IPS-20b (cell line): ENCODE results near the gene MT1X.
"Not testable (repeated sequence)": the region's sequence is repeated elsewhere in the genome, so short reads cannot be mapped to it uniquely, and the experiment has no call there.

Source experiments
- H3K27ac ChIP-seq: one replicate; pipeline ENCODE4 v1.5.1; 2013; ENCODE audit warnings: low read length
- H3K27me3 ChIP-seq: 2 replicates; pipeline ENCODE4 v1.6.1; 2013; ENCODE audit warnings: mild to moderate bottlenecking, low read length, inconsistent platforms; ENCODE audit not compliant: insufficient read depth
- H3K36me3 ChIP-seq: 2 replicates; pipeline ENCODE4 v1.6.1; 2013; ENCODE audit warnings: low read depth, mild to moderate bottlenecking, inconsistent platforms, low read length, moderate library complexity; ENCODE audit not compliant: insufficient read depth
- H3K4me1 ChIP-seq: 2 replicates; pipeline ENCODE4 v1.6.1; 2013; ENCODE audit warnings: mild to moderate bottlenecking, control low read depth, inconsistent platforms, low read length, moderate library complexity; ENCODE audit not compliant: insufficient read depth
- H3K4me3 ChIP-seq: 2 replicates; pipeline ENCODE4 v1.5.1; 2013; ENCODE audit warnings: mild to moderate bottlenecking, low read length, inconsistent platforms
- H3K9ac ChIP-seq: 2 replicates; pipeline ENCODE4 v1.6.1; 2013; ENCODE audit warnings: low read depth, mild to moderate bottlenecking, inconsistent platforms, low read length, moderate library complexity
- H3K9me3 ChIP-seq: 2 replicates; pipeline ENCODE4 v1.6.1; 2013; ENCODE audit warnings: mild to moderate bottlenecking, low read depth, low read length, inconsistent platforms; ENCODE audit not compliant: insufficient read depth

Gene MT1X

DNA sequence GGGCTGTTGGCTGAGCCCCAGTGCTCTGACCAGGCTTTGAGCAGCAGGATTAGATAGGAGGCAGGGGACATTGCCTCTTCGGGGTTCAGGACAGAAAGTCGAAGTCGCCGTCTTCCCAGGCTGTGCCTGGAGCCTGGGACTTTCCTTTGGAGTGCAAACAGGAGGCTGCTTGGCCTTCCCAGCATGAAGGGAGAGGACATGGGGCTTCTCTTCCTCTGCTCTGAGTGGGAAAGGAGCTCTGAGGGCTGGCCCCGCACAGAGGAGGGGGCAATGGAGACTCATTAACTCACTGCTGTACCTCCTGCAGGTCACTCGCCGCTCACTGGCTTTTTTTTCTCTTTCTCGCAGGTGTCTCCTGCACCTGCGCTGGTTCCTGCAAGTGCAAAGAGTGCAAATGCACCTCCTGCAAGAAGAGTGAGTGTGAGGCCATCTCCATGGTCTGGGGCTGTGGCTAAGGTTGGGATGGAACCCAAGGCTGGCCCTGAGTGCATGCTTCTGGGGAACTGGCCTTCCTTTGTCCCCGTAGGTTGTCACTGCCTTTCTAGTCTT lies 23.9 kb upstream of the MT1X start:
- Histone ChIP-seq H3K36me3 (no peaks in the 10 kb centered on the region), H3K27ac (no peak overlapping the region), H3K9ac (peak overlapping the region; percentile 74; the same call in 1 of the 2 replicates), H3K27me3 (peaks cover 90% of the 10 kb centered on the region), H3K9me3 (no peaks in the 10 kb centered on the region), H3K4me3 (peak overlapping the region; percentile 86), H3K4me1 (no peaks in the 10 kb centered on the region)

DNA sequence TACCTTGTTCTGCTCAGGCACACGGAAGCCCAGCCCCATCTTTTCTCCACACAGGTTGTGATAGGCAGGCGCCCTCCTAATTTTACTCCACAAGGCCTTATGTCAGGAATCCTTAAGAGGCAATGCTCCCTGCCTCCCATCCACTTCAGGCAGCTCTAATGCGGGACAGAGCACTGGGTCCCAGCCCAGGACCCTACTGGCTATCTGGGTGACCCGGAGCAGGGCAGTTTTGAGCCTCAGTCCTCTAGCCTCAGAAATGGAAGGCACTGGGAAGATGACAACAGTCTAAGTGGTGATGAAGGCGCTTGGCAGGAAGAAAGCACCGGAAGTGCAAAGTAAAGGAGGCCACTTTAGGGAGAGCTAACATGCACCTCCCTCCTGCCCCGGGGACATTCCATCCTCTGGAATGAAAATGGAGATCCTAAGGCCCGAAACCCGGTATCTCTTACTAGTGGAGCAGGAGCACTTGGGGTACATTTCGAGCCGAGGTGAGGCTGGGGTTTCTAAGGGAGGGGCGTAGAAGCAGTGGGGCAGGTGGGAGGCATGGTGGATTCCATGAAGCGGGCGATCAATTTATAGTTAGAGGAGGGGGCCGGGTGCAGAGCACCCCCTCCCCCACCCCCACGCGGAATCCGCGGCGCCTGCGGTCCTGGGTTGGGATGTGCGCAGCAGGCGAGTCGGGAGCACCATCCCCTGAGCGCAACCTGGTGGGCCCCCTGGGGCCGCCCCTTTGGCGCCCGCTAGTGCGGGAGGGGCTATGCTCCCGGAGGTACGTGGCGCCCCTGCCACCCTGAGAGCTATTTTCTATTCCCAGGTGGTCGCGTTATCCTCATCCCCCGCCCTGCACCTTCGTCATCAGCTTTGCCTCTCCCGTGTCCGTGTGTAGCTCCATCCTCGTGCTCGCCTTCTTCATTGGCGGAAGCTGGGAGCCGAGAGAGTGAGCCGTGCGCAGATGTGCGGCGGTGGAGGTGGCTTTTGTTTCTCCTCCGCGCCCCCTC lies 19.6 kb upstream of the MT1X start:
- Histone ChIP-seq H3K4me3 (peak overlapping the region; percentile 60), H3K4me1 (peaks cover 3% of the 10 kb centered on the region; the same call in 1 of the 2 replicates), H3K9ac (no peak overlapping the region), H3K36me3 (no peaks in the 10 kb centered on the region), H3K9me3 (no peaks in the 10 kb centered on the region; the same call in 1 of the 2 replicates), H3K27me3 (peaks cover 100% of the 10 kb centered on the region), H3K27ac (no peak overlapping the region)

DNA sequence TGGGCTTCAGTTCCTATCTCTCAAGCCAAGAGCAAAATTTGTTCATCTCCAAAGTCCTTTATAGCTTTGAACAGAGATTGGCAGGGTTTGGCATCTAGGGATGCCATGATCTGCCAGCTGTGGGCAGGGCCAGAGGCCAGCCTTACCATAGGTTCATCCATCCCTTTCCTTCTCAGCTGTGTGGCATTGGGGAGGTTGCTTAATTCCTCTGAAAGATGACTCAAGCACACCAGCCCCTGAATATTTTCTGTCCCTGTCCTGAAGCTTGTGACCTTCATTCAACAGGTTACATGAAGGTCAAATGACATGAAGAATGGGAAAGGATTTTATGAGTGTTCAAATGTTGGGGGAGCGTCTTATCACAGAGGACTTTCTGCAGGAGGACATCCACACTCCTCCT lies 17.8 kb upstream of the MT1X start:
- Histone ChIP-seq H3K4me1 (peaks cover 5% of the 10 kb centered on the region; the same call in 1 of the 2 replicates), H3K9ac (no peak overlapping the region), H3K27me3 (peaks cover 100% of the 10 kb centered on the region)

DNA sequence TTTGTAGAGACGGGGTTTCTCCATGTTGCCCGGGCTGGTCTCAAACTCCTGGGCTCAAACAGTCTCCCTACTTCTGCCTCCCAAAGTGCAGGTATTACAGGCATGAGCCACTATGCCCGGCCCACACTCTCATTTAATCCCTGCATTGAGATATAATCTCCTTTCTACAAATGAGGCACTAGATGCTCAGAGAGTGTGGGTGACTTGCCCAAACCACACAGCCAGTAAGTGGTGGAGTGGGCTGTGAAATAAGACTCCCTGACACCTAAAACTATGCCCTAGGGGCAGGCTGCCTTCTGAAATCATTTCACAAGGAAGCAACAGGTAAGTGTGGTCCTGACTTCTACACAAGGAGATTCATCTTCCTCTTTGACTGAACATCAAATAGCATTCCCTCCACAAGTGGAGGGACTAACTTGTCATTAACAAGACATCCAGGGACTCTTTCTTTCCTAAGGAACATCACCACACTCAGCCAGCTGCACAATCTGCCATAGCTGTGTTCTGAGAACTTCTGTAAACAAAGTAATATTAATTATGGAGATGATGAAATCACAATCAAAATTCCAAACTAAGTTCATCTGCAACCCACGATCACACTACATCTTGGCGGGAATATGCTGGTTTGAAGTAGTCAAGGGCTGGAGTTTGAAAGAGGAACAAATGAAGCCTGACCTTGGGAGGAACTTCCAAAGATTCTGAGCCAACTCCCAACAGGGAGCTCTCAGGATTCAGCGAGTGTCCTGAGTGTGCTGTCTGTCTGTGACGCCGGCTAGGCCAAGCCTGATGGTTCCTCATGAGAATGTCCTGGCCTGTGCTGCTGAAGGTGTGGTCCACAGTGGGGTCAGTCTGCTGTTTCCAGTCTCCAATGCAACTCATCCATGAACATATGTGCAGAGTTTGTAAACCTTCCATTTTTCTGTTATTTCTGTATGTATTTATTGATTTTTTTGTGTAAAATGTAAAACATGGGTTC lies 16.7 kb upstream of the MT1X start:
- not testable (repeated sequence) for H3K9me3 ChIP-seq, H3K4me1 ChIP-seq, H3K4me3 ChIP-seq, H3K27ac ChIP-seq, H3K36me3 ChIP-seq, H3K9ac ChIP-seq
- H3K27me3 ChIP-seq = peaks cover 100% of the 10 kb centered on the region

More for the DNA sequence above, 17.8 kb upstream of the MT1X start:
- Histone ChIP-seq H3K27ac (no peak overlapping the region), H3K36me3 (no peaks in the 10 kb centered on the region), H3K4me3 (no peak overlapping the region), H3K9me3 (no peaks in the 10 kb centered on the region; the same call in 1 of the 2 replicates)

DNA sequence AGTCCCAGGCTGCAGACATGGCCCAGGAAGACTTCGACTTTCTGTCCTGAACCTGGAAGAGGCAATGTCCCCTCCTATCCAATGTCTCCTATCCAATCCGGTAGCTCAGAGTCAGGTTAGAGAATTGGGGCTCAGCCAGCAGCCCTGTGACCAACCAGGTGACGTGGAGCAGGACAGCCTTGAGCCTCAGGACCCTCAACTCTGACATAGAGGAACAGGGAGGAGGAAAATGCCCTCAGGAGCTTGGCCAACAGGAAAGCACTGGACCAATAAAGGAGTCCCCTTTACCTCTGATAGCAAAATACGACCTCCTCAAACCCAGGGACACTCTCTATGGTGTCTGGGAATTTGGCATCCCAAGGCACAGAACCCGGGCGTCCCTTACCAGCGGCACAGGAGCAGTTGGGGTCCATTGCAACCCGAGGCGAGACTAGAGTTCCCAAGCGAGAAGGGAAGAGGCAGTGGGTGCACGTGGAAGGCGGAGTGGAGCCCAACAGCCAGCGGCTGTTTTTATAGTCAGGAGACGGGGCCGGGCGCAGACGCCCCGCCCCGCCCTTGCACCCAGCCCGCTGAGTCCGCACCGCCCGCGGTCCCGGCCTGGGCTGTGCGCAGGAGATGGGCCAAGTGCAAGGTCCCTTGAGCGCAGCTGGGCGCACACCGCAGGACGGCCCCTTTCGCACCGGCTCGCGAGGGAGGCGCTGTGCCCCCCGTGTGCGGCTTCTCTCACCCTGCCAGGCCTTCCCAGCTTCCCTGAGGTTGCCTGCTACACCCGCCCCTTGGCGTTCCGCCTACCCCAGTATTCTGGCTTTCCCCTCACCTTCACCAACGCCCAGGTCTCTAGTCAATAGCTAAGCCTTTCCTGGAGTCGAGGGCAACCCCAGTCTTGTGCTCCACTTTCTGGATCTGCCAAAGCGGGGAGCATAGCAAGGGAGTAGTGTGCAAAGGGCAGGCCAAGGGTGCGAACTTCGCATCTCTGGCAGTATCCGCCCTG lies 14.4 kb upstream of the MT1X start, which contains the start of gene MT1G:
Gene MT1G (minus strand): TSS at position 485 of the 991 bp plus-strand sequence. CDS start 72 bp downstream, at position 413.
- Histone ChIP-seq H3K9me3 (no peaks in the 10 kb centered on the region; the same call in 1 of the 2 replicates), H3K36me3 (no peaks in the 10 kb centered on the region), H3K4me3 (peak within 1 kb of the TSS; percentile 59; the same call in 1 of the 2 replicates), H3K9ac (no peak within 1 kb of the TSS; the same call in 1 of the 2 replicates), H3K27me3 (peaks cover 100% of the 10 kb centered on the region), H3K27ac (no peak within 1 kb of the TSS), H3K4me1 (peaks cover 5% of the 10 kb centered on the region; the same call in 1 of the 2 replicates)

DNA sequence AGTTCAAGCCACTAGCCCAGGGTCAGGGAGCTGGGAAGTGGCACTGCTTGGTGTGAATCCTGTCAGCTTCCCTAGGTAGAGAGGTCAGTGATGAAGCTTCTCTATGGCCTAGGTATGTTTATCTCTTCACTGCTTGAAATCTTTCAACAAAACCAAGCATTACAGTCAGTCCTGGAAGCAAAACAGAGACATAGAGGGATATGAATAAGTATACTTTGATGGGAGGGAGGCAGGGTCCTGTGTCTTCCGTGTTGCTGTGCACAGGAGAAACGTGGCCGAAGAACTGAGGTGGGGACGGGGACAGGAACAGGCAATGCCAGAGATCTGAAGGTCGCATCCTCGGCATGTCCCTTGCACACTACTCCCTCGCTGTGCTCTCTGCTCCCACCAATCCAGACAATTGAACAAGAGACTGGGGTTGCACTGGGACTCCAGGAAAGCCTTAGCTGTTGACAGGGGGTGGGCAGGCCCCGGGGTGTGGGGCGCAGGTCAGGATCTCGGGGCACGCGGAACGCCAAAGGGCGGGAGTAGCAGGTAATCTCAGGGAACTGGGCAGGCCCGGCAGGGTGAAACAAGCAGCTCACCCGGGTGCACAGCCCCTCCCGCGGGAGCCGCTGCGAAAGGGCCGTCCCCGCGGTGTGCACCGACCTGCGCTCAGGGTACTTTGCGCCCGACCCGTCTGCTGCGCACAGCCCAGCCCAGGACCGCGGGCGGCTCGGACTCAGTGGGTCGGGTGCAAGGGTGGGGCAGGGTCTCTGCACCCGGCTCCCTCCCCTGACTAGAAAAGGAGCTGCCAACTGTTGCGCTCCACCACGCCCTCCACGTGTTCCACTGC lies 13.0 kb upstream of the MT1X start, which contains the start of gene MT1H:
Gene MT1H (plus strand): TSS at position 810 of the 835 bp plus-strand sequence. CDS start 71 bp downstream, outside the sequence.
- Histone ChIP-seq H3K4me1 (peaks cover 7% of the 10 kb centered on the region; the same call in 1 of the 2 replicates), H3K27me3 (peaks cover 100% of the 10 kb centered on the region), H3K9me3 (no peaks in the 10 kb centered on the region; the same call in 1 of the 2 replicates), H3K4me3 (peak within 1 kb of the TSS; percentile 48; the same call in 1 of the 2 replicates), H3K36me3 (no peaks in the 10 kb centered on the region), H3K27ac (no peak within 1 kb of the TSS), H3K9ac (no peak within 1 kb of the TSS)

DNA sequence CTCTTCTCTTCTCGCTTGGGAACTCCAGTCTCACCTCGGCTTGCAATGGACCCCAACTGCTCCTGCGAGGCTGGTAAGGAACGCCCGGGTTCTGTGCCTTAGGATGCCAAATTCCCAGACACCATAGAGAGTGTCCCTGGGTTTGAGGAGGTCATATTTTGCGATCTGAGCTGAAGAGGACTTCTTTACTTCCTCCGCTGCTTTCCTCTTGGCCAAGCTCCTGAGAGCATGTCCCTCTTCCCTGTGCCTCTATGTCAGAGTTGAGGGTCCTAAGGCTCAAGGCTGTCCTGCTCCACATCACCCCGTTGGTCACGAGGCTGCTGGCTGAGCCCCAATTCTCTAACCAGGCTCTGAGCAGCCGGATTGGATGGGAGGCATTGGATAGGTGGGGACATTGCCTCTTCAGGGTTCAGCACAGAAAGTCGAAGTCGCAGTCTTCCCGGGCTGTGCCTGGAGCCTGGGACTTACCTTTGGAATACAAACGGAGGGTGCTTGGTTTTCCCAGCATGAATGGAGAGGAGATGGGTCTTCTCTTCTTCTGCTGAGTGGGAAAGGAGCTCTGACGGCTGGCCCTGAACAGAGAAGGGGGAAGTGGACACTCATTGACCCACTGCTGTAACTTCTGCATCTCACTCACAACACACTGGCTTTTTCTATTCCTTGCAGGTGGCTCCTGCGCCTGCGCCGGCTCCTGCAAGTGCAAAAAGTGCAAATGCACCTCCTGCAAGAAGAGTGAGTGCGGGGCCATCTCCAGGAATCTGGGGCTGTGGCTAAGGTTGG lies 12.2 kb upstream of the MT1X start:
- Histone ChIP-seq H3K4me3 (peak overlapping the region; percentile 48; the same call in 1 of the 2 replicates), H3K27me3 (peaks cover 100% of the 10 kb centered on the region), H3K36me3 (no peaks in the 10 kb centered on the region), H3K9me3 (no peaks in the 10 kb centered on the region; the same call in 1 of the 2 replicates), H3K4me1 (peaks cover 8% of the 10 kb centered on the region), H3K9ac (no peak overlapping the region), H3K27ac (no peak overlapping the region)

DNA sequence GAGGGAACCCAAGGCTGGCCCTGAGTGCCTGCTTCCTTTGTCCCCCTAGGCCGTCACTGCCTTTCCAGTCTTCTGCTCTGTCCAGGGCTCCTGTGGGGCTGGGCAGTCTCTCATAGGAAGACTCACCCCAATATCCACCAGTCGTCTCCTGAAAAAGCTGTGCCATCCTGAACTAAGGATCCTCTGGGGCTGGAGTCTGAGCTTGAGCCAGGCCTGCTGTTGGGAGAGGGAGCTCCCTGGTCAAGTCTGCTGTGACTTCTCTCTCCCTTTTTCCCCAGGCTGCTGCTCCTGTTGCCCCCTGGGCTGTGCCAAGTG lies 11.7 kb upstream of the MT1X start:
- Histone ChIP-seq H3K4me1 (peaks cover 11% of the 10 kb centered on the region), H3K9me3 (no peaks in the 10 kb centered on the region; the same call in 1 of the 2 replicates), H3K9ac (no peak overlapping the region), H3K27me3 (peaks cover 100% of the 10 kb centered on the region), H3K36me3 (no peaks in the 10 kb centered on the region), H3K4me3 (no peak overlapping the region), H3K27ac (no peak overlapping the region)

DNA sequence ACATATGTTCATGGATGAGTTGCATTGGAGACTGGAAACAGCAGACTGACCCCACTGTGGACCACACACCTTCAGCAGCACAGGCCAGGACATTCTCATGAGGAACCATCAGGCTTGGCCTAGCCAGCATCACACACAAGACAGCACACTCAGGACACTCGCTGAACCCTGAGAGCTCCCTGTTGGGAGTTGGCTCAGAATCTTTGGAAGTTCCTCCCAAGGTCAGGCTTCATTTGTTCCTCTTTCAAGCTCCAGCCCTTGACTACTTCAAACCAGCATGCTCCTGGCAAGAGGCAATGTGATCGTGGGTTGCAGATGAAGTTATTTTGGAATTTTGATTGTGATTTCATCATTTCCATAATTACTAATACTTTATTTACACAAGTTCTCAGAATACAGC lies 10.6 kb upstream of the MT1X start:
- H3K36me3 ChIP-seq, H3K27ac ChIP-seq, H3K9me3 ChIP-seq, H3K4me3 ChIP-seq, H3K9ac ChIP-seq: not testable (repeated sequence)
- Histone ChIP-seq H3K27me3 (peaks cover 100% of the 10 kb centered on the region), H3K4me1 (peaks cover 11% of the 10 kb centered on the region)
